GM03348 (cell line): ENCODE data around the gene CACHD1.

Source experiments
- DNase-seq: peaks from one replicate; pipeline ENCODE4 v3.0.0; 2012; ENCODE audit warnings: low spot score

Gene CACHD1

GRCh38 chr1:64659478-64660138, 189.7 kb downstream of the CACHD1 start:
- no peak for DNase-seq

- DNase-seq: peak; percentile 10
These were observed 193.7 kb downstream of the CACHD1 start for GRCh38 chr1:64663668-64664067.

GRCh38 chr1:64664299-64664698, 194.4 kb downstream of the CACHD1 start:
- DNase-seq: no peak

- no peak for DNase-seq
These were observed 199.3 kb downstream of the CACHD1 start for GRCh38 chr1:64669098-64669675.

- peak; percentile 62 for DNase-seq
These were observed 205.9 kb downstream of the CACHD1 start for GRCh38 chr1:64675718-64676345.

- no peak for DNase-seq
These were observed 206.5 kb downstream of the CACHD1 start for GRCh38 chr1:64676386-64676785.

- no peak for DNase-seq
These were observed 207.6 kb downstream of the CACHD1 start for GRCh38 chr1:64677532-64677931.

- DNase-seq: no peak
These were observed 208.4 kb downstream of the CACHD1 start for GRCh38 chr1:64678366-64678765.

- no peak for DNase-seq
These were observed 209.2 kb downstream of the CACHD1 start for GRCh38 chr1:64679177-64679576.

- DNase-seq: no peak
These were observed 210.7 kb downstream of the CACHD1 start for GRCh38 chr1:64680599-64680998.

GRCh38 chr1:64681043-64681442, 211.1 kb downstream of the CACHD1 start:
- DNase-seq: no peak

- DNase-seq: no peak
These were observed 213.5 kb downstream of the CACHD1 start for GRCh38 chr1:64683419-64683818.

- DNase-seq: no peak
These were observed 215.3 kb downstream of the CACHD1 start for GRCh38 chr1:64685217-64685616.

GRCh38 chr1:64685765-64686341, 215.9 kb downstream of the CACHD1 start:
- DNase-seq: no peak

GRCh38 chr1:64686828-64687724, 217.1 kb downstream of the CACHD1 start:
- peak; percentile 79 for DNase-seq

GRCh38 chr1:64687725-64688327, 217.9 kb downstream of the CACHD1 start:
- DNase-seq: no peak

- DNase-seq: no peak
These were observed 221.7 kb downstream of the CACHD1 start for GRCh38 chr1:64691626-64692025.

GRCh38 chr1:64692911-64693310, 223.0 kb downstream of the CACHD1 start:
- DNase-seq: no peak

GRCh38 chr1:64693406-64693805, 223.5 kb downstream of the CACHD1 start:
- DNase-seq: no peak

- no peak for DNase-seq
These were observed 226.9 kb downstream of the CACHD1 start for GRCh38 chr1:64696879-64697278.

GRCh38 chr1:64699327-64699726, 229.4 kb downstream of the CACHD1 start:
- no peak for DNase-seq

GRCh38 chr1:64701071-64701470, 231.1 kb downstream of the CACHD1 start:
- no peak for DNase-seq
